Erythroblast (primary cell): ENCODE measurements around the gene KCTD21.
"Not testable (repeated sequence)": the region's sequence is repeated elsewhere in the genome, so short reads cannot be mapped to it uniquely, and the experiment has no call there.

ENCODE experiments used
- GATA1 ChIP-seq: IDR thresholded peaks from 2 replicates; pipeline ENCODE4 v1.6.1; 2011; ENCODE audit warnings: low read depth, mild to moderate bottlenecking, control low read depth, low read length, moderate library complexity
- POLR2A ChIP-seq: IDR thresholded peaks from 2 replicates; pipeline ENCODE4 v1.6.1; 2011; ENCODE audit warnings: mild to moderate bottlenecking, low read length

GRCh38 chr11:78175862-78176261 is 12.6 kb downstream of the KCTD21 start:
- TF ChIP-seq POLR2A, GATA1: not testable (repeated sequence)
